DMS 273 (cell line): Measurements from ENCODE around the gene RPS6KA3.
A peak's percentile ranks its signal among the peaks of the same experiment; 100 is the strongest.
"Not testable (repeated sequence)": the region's sequence is repeated elsewhere in the genome, so short reads cannot be mapped to it uniquely, and the experiment has no call there.

Experiments used
- DNase-seq: peaks from one replicate; lab custom pipeline; 2025; ENCODE audit not compliant: unreplicated experiment; lab: John Stamatoyannopoulos, UW

RPS6KA3 gene

DNA sequence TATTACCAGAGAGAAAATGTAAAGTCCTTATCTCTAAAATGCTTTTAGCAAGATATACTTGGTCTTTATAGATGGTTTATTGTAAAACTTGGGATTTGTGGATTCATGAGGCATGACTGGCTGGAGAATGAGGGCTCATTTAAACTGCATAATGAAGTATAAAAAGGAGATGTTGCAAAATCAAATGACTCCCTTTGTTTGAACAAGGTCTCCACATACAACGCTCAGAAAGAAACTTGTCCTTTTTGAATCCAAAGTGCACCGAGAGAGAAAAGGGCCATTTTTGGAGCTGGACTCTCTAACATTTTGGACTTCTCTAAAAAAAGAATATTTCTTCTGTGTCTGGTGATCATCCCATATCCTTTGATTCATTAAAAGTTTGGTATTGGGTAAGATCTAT, 117.4 kb downstream of the RPS6KA3 start:
- DNase-seq, result no peak

GRCh38 chrX:20147561-20147960, 119.1 kb downstream of the RPS6KA3 start:
- DNase-seq, result no peak

GRCh38 chrX:20144491-20144890, 122.2 kb downstream of the RPS6KA3 start:
- peak; percentile 20 for DNase-seq

DNA sequence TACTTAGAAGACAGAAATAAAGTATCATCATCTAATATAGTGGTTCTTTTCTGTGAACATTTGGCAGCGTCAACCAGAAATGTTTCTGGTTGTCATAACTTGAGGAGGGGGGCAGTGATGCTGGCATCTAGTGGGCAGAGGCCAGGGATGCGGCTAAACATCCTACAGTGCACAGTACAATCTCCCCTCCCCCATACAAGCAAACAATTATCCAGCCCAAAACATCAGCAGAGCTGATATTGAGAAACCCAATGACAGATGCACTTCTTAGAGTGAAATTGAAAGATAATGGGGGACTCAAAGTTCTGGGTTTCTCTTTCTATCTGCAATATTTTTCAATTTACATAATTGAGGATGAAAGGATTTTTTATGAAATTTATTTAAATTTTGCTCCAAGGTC, 123.1 kb downstream of the RPS6KA3 start:
- peak; percentile 43 for DNase-seq

- DNase-seq, result no peak
Observed at GRCh38 chrX:20143111-20143510, 123.6 kb downstream of the RPS6KA3 start.

DNA sequence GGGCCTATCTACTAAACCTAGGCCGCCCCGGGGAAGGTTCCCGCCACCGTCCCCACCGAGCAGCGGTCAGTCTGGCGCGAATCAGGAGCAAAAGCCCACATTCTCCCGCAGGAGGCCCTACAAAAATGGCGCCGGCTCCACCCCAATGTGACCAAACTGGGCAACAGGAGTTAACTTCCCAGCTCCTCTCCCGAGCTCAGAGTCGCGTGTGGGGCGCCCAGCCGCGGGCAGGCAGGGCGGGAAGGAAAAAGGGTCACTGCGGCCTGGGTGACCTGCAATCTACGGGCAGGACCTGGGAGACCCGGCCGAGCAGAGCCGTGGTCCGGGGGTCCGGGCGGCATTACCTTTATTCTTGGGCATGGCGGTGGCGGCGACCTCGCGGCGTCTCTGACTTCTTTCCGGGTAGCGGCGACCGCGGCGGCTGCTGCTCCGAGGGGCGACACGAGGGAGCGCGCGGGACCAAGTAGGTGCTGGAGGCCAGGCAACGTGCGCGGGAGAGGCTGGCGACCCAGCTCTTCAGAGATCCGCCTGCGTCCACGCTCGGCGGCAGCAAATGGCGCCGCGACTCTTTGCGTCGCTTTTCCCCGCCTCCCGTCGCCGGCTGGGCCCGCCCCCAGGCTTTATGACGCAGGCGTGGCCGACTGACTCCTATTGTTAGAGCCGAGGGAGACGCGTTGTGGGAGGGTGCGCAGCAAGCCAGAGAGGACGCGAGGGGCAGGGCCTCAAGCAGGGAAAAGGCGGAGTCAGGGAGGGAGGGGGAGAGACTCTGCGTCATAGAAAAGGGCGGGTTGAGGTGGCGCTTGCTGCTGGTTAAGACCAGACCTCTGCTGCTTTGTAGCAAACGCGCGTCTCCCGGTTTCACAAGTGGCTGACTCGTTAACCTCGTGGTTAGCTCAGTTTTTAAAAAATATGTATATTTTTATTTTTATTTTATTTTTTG, 125.2 kb downstream of the RPS6KA3 start, which contains the start of gene EIF1AX:
Gene EIF1AX (minus strand): TSS at position 558 of the 940 bp plus-strand sequence. CDS start 198 bp downstream, at position 360.
- DNase-seq, result peak; percentile 100

DNA sequence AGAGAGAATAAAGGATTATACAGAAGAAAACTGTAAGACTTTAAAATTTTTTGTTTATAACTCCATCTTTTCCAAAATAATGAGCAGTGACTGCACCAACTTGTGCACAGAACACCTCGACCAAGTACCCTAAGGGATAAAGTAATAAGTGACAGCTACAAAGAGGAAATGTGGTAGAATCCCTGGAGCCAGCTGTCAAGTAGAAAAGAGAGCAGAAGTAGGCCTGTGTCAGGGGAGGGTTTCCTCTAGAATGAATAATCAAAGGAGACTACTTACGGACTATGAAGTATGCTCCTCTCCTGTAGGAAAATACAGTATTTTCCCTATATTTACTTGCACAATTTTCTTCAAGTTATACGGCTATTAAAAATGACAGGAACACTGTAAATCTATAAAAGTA, 126.3 kb downstream of the RPS6KA3 start:
- DNase-seq, result peak; percentile 59

DNA sequence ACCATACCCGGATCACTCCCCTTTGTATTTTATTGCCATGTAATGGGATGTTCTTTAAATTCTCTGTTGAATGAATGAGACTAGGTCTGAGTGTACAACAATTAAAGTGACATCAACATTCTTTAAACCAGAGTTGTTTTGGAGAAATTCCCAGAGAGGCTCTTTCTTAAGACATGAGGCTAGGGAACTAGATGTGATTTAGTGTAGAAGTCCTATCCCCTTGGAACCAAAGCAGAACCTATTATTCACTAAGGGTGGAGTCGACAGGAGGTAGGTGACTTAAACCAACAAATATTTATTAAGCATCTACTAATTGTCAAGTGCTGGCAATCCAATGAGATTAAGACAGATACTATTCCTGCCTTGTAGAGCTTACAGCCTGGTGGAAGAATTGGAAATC, 126.7 kb downstream of the RPS6KA3 start:
- DNase-seq, result no peak

DNA sequence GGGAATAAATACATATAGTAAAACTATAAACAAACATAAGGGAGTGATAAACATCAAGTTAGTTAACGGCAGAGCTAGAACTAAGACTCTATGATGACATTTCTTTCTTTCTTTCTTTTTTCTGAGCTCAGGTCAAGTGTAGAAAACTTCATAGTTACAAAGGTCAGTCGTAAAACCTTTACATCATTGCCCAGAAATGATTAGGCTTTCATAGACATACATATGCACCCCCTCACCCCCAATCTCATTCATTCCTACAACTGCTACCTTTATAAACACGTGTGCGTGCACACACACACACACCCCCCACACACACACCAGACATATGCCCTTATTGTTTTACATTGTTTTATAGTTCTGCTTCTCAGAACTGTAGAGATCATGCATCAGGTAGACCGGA, 130.8 kb downstream of the RPS6KA3 start:
- DNase-seq, result no peak

DNA sequence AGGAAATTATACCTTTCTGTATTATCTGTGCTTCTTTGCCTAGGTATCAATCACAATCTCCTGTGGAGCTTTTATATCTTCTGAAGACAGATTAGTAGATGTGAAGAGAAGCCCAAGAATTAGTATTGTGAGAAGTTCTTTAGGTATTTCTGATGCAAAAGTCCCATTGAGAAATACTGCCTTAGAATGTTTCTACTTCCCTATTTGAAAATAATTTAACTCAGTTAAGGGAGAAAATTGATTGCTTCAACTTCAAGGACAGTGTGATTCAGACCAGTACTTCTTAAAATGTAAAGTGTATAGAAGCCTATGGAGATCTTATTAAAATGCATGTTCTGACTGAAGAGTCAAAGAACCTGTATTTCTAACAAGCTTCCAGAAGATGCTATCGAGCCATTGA, 134.0 kb downstream of the RPS6KA3 start:
- no peak for DNase-seq

DNA sequence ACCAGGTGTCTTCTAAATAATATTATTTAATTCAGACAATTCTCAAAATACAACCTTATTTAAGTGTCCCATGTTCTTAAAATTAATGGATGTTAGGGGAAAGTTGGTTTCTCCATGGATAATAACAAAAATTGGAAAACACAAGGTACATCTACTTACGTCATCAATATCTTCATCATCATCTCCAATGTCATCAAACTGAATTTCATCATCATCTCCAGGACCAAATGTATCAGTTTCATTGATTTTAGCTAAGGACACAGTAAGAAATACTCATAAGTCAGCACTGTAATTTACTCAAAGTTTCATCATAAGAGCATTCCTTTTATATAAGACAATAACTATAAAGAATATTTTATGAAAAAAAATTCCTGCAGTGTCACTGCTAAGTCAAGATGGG, 136.4 kb downstream of the RPS6KA3 start:
- no peak for DNase-seq

DNA sequence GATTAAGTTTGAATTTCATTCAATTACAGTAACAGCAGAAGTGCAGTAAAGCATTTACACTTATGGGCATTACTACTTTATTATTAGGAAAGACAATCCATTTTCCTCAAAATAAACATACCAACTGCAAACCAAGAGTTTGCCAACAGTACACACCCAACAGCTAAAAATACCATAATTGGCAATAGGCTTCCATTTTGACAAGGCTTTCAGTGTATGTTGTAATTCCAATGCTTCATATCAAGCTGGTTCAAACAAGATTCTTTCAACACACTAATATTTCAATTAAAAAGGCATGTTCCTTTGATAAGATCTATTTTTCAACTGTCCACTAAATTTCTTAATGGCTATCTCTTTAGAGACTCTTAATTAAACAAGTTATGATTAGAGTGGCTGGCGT, 137.2 kb downstream of the RPS6KA3 start:
- no peak for DNase-seq

DNA sequence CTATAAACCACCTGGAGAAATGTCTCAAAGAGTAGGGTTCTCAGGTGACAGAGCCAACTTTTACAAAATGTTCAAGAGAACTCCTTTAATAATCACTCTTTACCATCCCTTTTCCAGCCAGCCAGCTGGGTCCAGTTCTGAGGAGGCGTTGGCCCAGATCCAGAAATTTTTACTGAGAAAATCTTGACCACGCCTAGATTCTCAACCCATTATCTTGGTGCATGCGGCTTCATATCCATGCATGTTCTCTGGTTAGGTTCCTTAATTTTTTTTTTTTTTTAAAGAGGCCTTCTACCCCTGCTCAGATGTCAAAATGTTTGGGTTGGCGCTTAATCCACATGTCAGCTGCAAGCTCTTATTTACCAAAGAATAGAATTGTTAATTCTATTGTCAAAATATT, 138.0 kb downstream of the RPS6KA3 start:
- DNase-seq, result peak; percentile 23

DNA sequence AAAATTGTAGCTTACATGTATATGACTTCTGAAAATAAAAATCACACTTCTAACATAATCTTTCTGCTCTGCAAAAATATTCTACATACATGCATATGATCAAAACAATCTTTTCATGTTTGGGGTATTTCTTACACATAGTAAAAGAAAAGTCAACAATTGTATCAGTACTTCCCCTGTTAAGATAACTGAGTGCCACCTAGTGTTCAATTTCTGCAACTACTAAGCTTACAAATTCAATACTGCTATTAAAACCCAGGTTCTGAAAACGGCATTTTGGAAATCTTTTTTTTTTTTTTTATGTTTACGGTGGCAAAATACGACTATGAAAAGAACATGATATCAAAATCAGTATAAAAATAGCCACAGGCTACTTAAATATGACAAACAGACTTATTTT, 139.3 kb downstream of the RPS6KA3 start:
- DNase-seq, result peak; percentile 21

- DNase-seq, result not testable (repeated sequence)
Observed at GRCh38 chrX:20126833-20127232, 139.9 kb downstream of the RPS6KA3 start.

DNA sequence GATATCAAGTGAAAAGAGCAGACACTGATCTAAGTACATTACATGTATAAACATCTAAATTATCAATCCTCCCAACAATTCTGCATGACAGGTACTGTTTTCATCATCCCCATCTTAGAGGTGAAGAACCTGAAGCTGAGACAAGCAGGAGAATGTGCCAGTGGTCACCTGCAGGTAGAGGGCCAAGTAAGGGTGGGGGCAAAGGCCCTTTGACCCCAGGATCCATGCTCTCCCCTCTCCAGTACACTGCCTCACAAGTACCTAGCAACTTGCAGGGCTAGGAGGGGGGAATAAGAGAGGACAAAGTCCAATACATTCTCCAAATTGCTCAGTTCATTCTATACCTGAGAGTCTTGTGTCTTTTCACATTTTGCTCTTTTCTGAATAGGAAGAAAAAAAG, 141.7 kb downstream of the RPS6KA3 start:
- no peak for DNase-seq

- DNase-seq, result peak; percentile 44
Observed at GRCh38 chrX:20118065-20118824, 148.5 kb downstream of the RPS6KA3 start.

DNA sequence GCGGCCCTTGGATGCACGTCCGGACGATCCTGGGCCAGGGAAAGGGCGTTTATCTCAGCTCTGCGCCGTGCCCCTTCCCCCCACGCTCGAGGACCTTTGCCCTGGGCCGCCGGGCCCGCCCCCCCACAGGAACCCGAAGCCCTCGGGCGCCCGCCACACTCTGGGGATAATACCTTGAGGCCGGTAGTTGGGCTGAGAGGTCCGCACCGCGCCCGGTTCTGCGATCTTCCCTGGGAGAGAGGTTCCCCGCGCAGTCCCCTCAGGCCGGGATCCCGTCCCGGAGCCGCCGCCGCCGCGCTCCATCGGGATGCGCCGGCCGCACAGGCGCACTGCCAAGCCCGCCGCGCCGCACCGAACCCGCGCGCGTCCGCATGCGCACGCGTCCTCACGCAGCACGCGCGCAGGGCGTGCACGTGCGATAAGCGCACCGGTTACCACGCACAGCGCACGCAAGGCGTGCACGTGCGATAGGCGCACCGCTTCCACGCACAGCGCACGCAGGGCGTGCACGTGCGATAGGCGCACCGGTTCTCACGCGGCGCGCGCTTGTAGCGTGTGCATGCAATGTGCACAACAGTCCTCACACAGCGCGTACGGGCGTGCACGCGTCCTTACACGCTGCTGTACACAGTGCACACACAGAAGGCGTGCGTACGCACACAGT, 150.0 kb downstream of the RPS6KA3 start, which contains the start of gene MAP7D2:
Gene MAP7D2 (minus strand): TSS at position 331 of the 664 bp plus-strand sequence. CDS start 28 bp downstream, at position 303.
- DNase-seq, result peak; percentile 68

DNA sequence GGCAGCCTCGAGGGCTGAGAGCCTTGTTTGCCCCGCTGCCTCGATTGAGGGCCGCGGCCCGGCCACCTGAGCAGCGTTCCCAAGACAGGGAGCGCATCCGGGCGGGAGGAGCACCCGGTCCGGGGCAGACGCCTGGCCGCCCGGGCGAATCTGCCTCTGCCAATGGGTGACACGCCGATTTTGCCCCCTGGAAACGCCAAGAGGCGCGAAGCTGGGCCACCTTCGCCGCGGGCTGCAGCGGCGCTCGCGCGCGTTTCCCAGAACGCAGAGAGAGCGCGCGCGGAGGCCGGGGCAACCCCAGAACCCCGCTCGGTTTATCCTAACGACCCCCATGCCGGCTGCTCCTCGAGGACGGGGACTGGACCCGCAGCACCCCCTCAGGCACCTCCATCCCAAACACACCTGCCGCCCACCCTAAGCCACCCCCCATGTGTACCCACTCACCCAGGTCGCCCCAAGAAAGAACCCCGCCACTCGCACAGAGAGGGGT, 150.6 kb downstream of the RPS6KA3 start:
- peak; percentile 69 for DNase-seq

DNA sequence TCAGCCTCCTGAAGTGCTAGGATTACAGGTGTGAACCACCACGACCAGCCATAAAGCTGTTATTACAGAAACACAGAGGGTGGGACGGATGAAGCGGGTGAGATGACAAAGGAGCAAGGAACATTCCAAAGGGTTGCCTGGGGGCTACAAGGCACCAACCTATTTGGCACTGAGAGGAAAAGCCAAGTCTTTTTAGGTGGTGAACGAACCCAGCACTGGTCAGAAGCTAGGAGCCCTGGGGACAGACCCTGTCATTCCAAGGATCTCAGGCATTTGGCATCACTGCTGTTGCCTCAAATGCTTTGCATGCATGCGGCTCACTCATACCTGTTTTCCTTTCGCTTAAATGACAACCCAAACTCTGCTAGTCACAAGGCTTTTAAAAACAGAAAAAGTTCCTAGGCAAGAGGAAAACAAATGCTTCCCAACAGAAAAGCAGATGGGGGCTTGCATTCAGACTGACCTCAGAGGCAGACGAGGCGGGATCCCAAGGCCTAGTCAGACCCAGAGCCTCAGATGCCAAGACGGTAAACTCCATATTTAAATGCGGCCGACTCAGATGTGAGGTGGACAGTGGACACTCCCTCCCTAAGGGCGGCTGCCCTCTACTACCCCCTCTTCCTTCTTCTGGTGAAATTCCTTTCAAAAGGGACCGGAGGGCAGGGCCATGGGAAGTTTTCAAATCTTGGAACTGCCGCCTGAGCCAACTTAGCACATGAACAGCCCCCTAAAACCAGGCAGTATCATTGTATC, 154.5 kb downstream of the RPS6KA3 start:
- no peak for DNase-seq
